ENCODE data around the gene TMED3.

TMED3 gene

GRCh38 chr15:79339588-79340314 lies 28.8 kb downstream of the TMED3 start:
- TF ChIP-seq, protein P1, sequence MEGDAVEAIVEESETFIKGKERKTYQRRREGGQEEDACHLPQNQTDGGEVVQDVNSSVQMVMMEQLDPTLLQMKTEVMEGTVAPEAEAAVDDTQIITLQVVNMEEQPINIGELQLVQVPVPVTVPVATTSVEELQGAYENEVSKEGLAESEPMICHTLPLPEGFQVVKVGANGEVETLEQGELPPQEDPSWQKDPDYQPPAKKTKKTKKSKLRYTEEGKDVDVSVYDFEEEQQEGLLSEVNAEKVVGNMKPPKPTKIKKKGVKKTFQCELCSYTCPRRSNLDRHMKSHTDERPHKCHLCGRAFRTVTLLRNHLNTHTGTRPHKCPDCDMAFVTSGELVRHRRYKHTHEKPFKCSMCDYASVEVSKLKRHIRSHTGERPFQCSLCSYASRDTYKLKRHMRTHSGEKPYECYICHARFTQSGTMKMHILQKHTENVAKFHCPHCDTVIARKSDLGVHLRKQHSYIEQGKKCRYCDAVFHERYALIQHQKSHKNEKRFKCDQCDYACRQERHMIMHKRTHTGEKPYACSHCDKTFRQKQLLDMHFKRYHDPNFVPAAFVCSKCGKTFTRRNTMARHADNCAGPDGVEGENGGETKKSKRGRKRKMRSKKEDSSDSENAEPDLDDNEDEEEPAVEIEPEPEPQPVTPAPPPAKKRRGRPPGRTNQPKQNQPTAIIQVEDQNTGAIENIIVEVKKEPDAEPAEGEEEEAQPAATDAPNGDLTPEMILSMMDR (conservative IDR thresholded peaks at IDR 0.05; ENCODE audit: low read length) = peak; percentile 95
- H3K4me3 ChIP-seq (ENCODE audit: low read length) = no peak overlapping the region
- peak; percentile 59 for DNase-seq (ENCODE audit: low read depth)

GRCh38 chr15:79340315-79340602 lies 29.3 kb downstream of the TMED3 start:
- no peak for DNase-seq (ENCODE audit: low read depth)
- TF ChIP-seq, protein P1 (conservative IDR thresholded peaks at IDR 0.05; ENCODE audit: low read length) = no peak
- no peak overlapping the region for H3K4me3 ChIP-seq (ENCODE audit: low read length)

GRCh38 chr15:79341396-79341795 lies 30.5 kb downstream of the TMED3 start:
- DNase-seq (ENCODE audit: low read depth) = no peak
- H3K4me3 ChIP-seq (ENCODE audit: low read length) = no peak overlapping the region
- TF ChIP-seq, protein P1 (conservative IDR thresholded peaks at IDR 0.05; ENCODE audit: low read length) = no peak

DNA sequence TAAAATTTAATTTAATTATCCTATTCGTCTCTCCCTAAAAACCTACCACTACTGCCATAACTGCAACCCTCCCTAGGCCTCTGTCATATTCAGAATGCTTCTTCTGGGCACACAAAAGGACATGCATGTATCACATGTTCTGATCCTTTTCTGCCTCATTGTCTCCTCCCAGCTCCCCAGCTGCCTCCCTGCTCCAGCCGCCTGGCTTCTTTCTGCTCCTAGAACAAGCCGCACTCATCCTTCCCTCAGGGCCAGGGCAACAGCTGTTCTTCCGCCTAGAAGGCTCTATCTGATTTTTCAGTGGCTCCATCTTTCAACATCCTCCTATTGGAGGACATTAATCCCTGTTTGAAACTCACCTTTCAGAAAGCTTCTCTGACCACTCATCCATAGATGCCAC lies 38.6 kb downstream of the TMED3 start:
- TF ChIP-seq, protein P1 (conservative IDR thresholded peaks at IDR 0.05; ENCODE audit: low read length) = no peak
- peak; percentile 25 for DNase-seq (ENCODE audit: low read depth)
- H3K4me3 ChIP-seq (ENCODE audit: low read length) = no peak overlapping the region

- no peak overlapping the region for H3K4me3 ChIP-seq (ENCODE audit: low read length)
- TF ChIP-seq, protein P1 (conservative IDR thresholded peaks at IDR 0.05; ENCODE audit: low read length) = no peak
- DNase-seq (ENCODE audit: low read depth) = no peak
Observed at GRCh38 chr15:79352206-79352605, 41.3 kb downstream of the TMED3 start.

DNA sequence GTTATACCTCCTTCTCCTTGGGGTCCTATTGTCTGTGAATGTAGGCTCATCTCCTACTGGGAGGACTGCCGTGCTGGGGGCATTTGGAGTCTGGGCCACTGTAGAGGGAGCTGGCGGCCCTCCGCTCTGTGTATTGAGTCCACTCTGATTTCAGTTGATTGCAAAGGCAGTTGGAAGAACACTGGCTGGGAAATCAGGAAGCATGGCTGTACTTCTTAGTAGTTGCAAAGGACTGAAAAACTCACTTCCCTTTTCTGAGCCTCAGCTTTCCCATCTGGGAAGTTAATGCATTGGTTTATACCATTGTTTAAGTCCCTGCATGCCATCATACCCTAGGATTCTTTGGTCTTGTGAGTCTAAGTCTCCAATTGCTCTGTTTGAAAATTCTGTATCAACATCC lies 46.7 kb downstream of the TMED3 start:
- TF ChIP-seq, protein P1 (conservative IDR thresholded peaks at IDR 0.05; ENCODE audit: low read length) = no peak
- DNase-seq (ENCODE audit: low read depth) = no peak
- no peak overlapping the region for H3K4me3 ChIP-seq (ENCODE audit: low read length)

- TF ChIP-seq, protein P1 (conservative IDR thresholded peaks at IDR 0.05; ENCODE audit: low read length) = no peak
- no peak for DNase-seq (ENCODE audit: low read depth)
Observed at GRCh38 chr15:79358069-79358468, 47.2 kb downstream of the TMED3 start.

More at GRCh38 chr15:79358069-79358468, 47.2 kb downstream of the TMED3 start:
- no peak overlapping the region for H3K4me3 ChIP-seq (ENCODE audit: low read length)
